HFFc6 (cell line): ENCODE data around the gene RRAD. TPM values are rescaled to one million over a fixed set of nuclear protein-coding genes. Genes with fewer than 3 reads are reported as not detected.

Experiments
- DNase-seq: peaks from one replicate; pipeline ENCODE4 v3.0.0-alpha.2; 2018
- H3K27ac Mint-ChIP-seq: 2 replicates; pipeline ENCODE4 v1.8.0; 2020; ENCODE audit warnings: mild to moderate bottlenecking, mixed read lengths
- H3K27me3 Mint-ChIP-seq: 2 replicates; pipeline ENCODE4 v1.8.0; 2021; ENCODE audit warnings: mild to moderate bottlenecking, moderate library complexity, mixed read lengths; ENCODE audit not compliant: insufficient read depth
- H3K36me3 Mint-ChIP-seq: 2 replicates; pipeline ENCODE4 v1.8.0; 2021; ENCODE audit warnings: low read depth, mixed read lengths
- H3K4me1 Mint-ChIP-seq: 2 replicates; pipeline ENCODE4 v1.8.0; 2020; ENCODE audit warnings: low read depth, mixed read lengths
- H3K4me3 Mint-ChIP-seq: 2 replicates; pipeline ENCODE4 v1.8.0; 2020; ENCODE audit warnings: mild to moderate bottlenecking, moderate library complexity, mixed read lengths
- H3K9me3 Mint-ChIP-seq: 2 replicates; pipeline ENCODE4 v1.8.0; 2020; ENCODE audit warnings: mild to moderate bottlenecking, mixed read lengths
- CTCF ChIP-seq: fragments of 200-600 bp; sonication (generic); IDR thresholded peaks from 2 replicates; pipeline ENCODE4 v1.5.0; 2021; ENCODE audit warnings: antibody characterized with exemption, mild to moderate bottlenecking
- total RNA-seq, 6 experiments: library from RNA; stranded (reverse); fragmentation: NEBNext Ultra II Directional; extraction: Animal tissue kit (Norgen Biotek cat#: 25700); gene quantifications; 2 replicates in 1 of 6; 3 replicates in 5 of 6; pipeline ENCODE4 v1.2.3, GENCODE V29; 2021

RRAD gene
- total RNA-seq, 6 experiments from 2014 or later, result 0.52 to 2.0 (median 1.5) TPM

GRCh38 chr16:66881964-66882508, 43.3 kb downstream of the RRAD start:
- H3K4me3 Mint-ChIP-seq, result no peak overlapping the region; the same call in 1 of the 2 replicates
- no peak for DNase-seq
- no peaks in the 10 kb centered on the region for H3K27me3 Mint-ChIP-seq
- no peaks in the 10 kb centered on the region for H3K9me3 Mint-ChIP-seq
- H3K4me1 Mint-ChIP-seq, result peaks cover 54% of the 10 kb centered on the region
- H3K36me3 Mint-ChIP-seq, result peaks cover 11% of the 10 kb centered on the region; the same call in 1 of the 2 replicates
- no peak overlapping the region; the same call in 1 of the 2 replicates for H3K27ac Mint-ChIP-seq
- TF ChIP-seq CTCF, result no peak

GRCh38 chr16:66881560-66881959, 43.8 kb downstream of the RRAD start:
- Mint-ChIP-seq H3K27ac (peak overlapping the region; percentile 5), H3K36me3 (peaks cover 11% of the 10 kb centered on the region; the same call in 1 of the 2 replicates), H3K27me3 (no peaks in the 10 kb centered on the region), H3K4me3 (peak overlapping the region; percentile 99), H3K4me1 (peaks cover 49% of the 10 kb centered on the region), H3K9me3 (no peaks in the 10 kb centered on the region)
- DNase-seq, result no peak
- TF ChIP-seq CTCF, result no peak

GRCh38 chr16:66881014-66881417, 44.3 kb downstream of the RRAD start:
- DNase-seq, result no peak
- Mint-ChIP-seq H3K27me3 (no peaks in the 10 kb centered on the region), H3K9me3 (no peaks in the 10 kb centered on the region)

GRCh38 chr16:66880288-66881013, 44.9 kb downstream of the RRAD start, which contains the start of gene PDP2:
Gene PDP2 (plus strand): TSS chr16:66880515. CDS start chr16:66884285, 3,770 bp downstream.
- Mint-ChIP-seq H3K4me1 (peaks cover 47% of the 10 kb centered on the region), H3K27ac (peak within 1 kb of the TSS; percentile 92), H3K9me3 (no peaks in the 10 kb centered on the region), H3K27me3 (no peaks in the 10 kb centered on the region), H3K36me3 (peaks cover 11% of the 10 kb centered on the region; the same call in 1 of the 2 replicates), H3K4me3 (peak within 1 kb of the TSS; percentile 99)
- peak; percentile 92 for DNase-seq
- TF ChIP-seq CTCF, result no peak

More at GRCh38 chr16:66881014-66881417, 44.3 kb downstream of the RRAD start:
- H3K27ac Mint-ChIP-seq, result peak overlapping the region; percentile 33
- peaks cover 11% of the 10 kb centered on the region; the same call in 1 of the 2 replicates for H3K36me3 Mint-ChIP-seq
- H3K4me3 Mint-ChIP-seq, result peak overlapping the region; percentile 99
- peaks cover 47% of the 10 kb centered on the region for H3K4me1 Mint-ChIP-seq
- TF ChIP-seq CTCF, result no peak

- Mint-ChIP-seq H3K27me3 (no peaks in the 10 kb centered on the region), H3K9me3 (no peaks in the 10 kb centered on the region), H3K36me3 (no peaks in the 10 kb centered on the region), H3K27ac (no peak overlapping the region), H3K4me1 (peaks cover 59% of the 10 kb centered on the region), H3K4me3 (no peak overlapping the region)
- DNase-seq, result no peak
- no peak for TF ChIP-seq CTCF
These were observed 47.3 kb downstream of the RRAD start for GRCh38 chr16:66878067-66878466.
